22Rv1 (cell line): ENCODE results near the gene STUM.

Experiments
- H3K27ac ChIP-seq: fragments of 450-650 bp; 2 replicates; pipeline ENCODE4 v1.5.1; 2017
- CTCF ChIP-seq: fragments of 450-650 bp; IDR thresholded peaks from 2 replicates; pipeline ENCODE4 v1.5.1; 2017; ENCODE audit warnings: mild to moderate bottlenecking
- ZFX ChIP-seq: fragments of 450-650 bp; IDR thresholded peaks from 2 replicates; pipeline ENCODE4 v1.6.1; 2017; ENCODE audit warnings: antibody characterized with exemption, borderline replicate concordance

Gene STUM

DNA sequence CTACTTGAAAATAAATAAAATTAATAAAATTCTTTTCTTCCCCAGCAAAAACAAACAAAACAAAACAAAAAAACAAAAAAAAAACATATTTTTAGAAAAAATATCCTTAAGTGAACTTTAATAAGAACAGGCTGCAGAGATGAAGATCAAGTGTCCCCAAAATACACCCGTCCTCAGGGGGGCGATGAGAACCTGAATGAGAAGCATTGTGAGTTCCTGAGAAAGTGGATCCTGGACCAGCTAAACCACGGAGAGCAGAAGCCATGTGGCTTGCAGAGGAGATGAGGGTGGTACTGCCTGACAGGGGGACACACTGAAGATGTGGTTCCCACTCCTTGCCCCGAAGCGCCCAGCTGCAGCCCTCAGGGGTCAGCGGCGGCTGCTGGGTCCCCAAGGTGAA is 101.2 kb downstream of the STUM start:
- H3K27ac ChIP-seq: no peak overlapping the region

GRCh38 chr1:226650236-226650841 is 101.8 kb downstream of the STUM start:
- H3K27ac ChIP-seq: no peak overlapping the region
- TF ChIP-seq CTCF: no peak
- TF ChIP-seq ZFX: no peak

More for the DNA sequence above, 101.2 kb downstream of the STUM start:
- TF ChIP-seq ZFX (no peak), CTCF (no peak)

GRCh38 chr1:226651041-226651731 is 102.6 kb downstream of the STUM start:
- no peak overlapping the region for H3K27ac ChIP-seq

DNA sequence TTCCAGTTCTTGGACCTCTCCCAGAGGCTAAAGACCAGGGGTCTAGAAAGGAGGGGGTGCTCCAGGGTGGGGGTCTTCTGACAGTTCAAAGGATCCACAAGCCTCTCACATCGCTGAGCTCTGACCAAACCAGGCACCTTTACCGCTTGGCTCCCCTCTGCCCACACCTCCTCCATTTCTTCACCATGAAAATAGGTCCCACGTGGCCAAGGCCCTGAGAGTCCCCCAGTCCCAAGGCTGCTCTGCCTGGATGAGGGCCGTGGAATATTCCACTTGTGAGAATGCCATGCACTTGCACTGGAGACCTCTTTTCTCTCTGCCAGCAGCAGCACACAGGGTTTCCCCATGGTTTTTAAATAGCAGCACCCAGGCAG is 103.2 kb downstream of the STUM start:
- TF ChIP-seq ZFX (no peak), CTCF (no peak)

More at GRCh38 chr1:226651041-226651731, 102.6 kb downstream of the STUM start:
- no peak for TF ChIP-seq CTCF
- no peak for TF ChIP-seq ZFX

GRCh38 chr1:226652613-226653012 is 104.0 kb downstream of the STUM start:
- no peak overlapping the region for H3K27ac ChIP-seq
- no peak for TF ChIP-seq ZFX
- no peak for TF ChIP-seq CTCF

More for the DNA sequence above, 103.2 kb downstream of the STUM start:
- no peak overlapping the region for H3K27ac ChIP-seq

- TF ChIP-seq CTCF: no peak
- H3K27ac ChIP-seq: no peak overlapping the region
Observed at GRCh38 chr1:226653311-226653921, 104.9 kb downstream of the STUM start.
